Kidney (tissue), 14 donors: ENCODE results near the gene RINT1. TPM values are rescaled to one million over a fixed set of nuclear protein-coding genes. Genes with fewer than 3 reads are reported as not detected.

Source experiments
- DNase-seq, 5 donors: peaks; one replicate each; pipeline ENCODE4 v3.0.0-alpha.2; 2013 to 2020
- FAIRE-seq: peaks from 2 replicates; lab custom pipeline; 2012; peaks lifted over from hg19 to GRCh38; lab: Jason Lieb, UNC
- H3K27ac ChIP-seq, 2 donors: one replicate each; pipeline ENCODE4 v1.7.0; 2013; ENCODE audit warnings: low read depth in 2 of 2, low read length in 2 of 2, inconsistent platforms in 1 of 2
- H3K27me3 ChIP-seq: one replicate; pipeline ENCODE4 v1.7.1; 2013; ENCODE audit warnings: low read length, inconsistent platforms; ENCODE audit not compliant: control insufficient read depth, insufficient read depth
- H3K36me3 ChIP-seq, 3 donors: one replicate each; pipeline versions ENCODE4 v1.7.0 to v1.7.1; 2013; ENCODE audit warnings: low read length in 3 of 3, control low read depth in 1 of 3, inconsistent platforms in 1 of 3; ENCODE audit not compliant: insufficient read depth in 3 of 3, control insufficient read depth in 2 of 3
- H3K4me1 ChIP-seq, 3 donors: one replicate each; pipeline versions ENCODE4 v1.7.0 to v1.7.1; 2013; ENCODE audit warnings: low read length in 3 of 3, inconsistent platforms in 1 of 3, low read depth in 1 of 3; ENCODE audit not compliant: control insufficient read depth in 2 of 3, insufficient read depth in 2 of 3
- H3K4me3 ChIP-seq, 3 donors: one replicate each; pipeline versions ENCODE4 v1.7.0 to v1.8.1; 2013; ENCODE audit warnings: low read length in 3 of 3, control low read depth in 1 of 3, inconsistent platforms in 1 of 3
- H3K9ac ChIP-seq, 3 donors: one replicate each; pipeline versions ENCODE4 v1.7.0 to v1.7.1; 2013; ENCODE audit warnings: low read length in 3 of 3, control low read depth in 1 of 3, inconsistent platforms in 1 of 3
- H3K9me3 ChIP-seq, 3 donors: one replicate each; pipeline versions ENCODE4 v1.7.0 to v1.7.1; 2013; ENCODE audit warnings: low read length in 3 of 3, control low read depth in 1 of 3, inconsistent platforms in 1 of 3; ENCODE audit not compliant: control insufficient read depth in 2 of 3, insufficient read depth in 1 of 3
- CTCF ChIP-seq: IDR thresholded peaks from 3 replicates; pipeline ENCODE4 v1.5.1; 2012; ENCODE audit warnings: mild to moderate bottlenecking, moderate library complexity, borderline replicate concordance; ENCODE audit not compliant: insufficient read depth; ENCODE audit errors: extremely low read depth
- intact Hi-C: fragments of 100-400 bp; cut with DNase I; formaldehyde crosslinking; loops from one replicate; pipeline ENCODE4 v1.11.1; 2022
- polyA plus RNA-seq: library from polyadenylated mRNA; stranded (reverse); fragments of 350-450 nt; fragmentation: Illumina TruSeq; extraction: RNeasy Lipid Tissue Mini Kit (QIAGEN cat#74804); gene quantifications from one replicate; pipeline ENCODE4 v1.2.3, GENCODE V29; 2014; ENCODE audit warnings: low read depth, low replicate concordance; ENCODE audit not compliant: insufficient read depth
- total RNA-seq: library from RNA; stranded (reverse); fragmentation: NEBNext Ultra II Directional; extraction: Animal tissue kit (Norgen Biotek cat#: 25700); gene quantifications from one replicate; pipeline ENCODE4 v1.2.1, GENCODE V29; 2021
- donor health status: control.
- donor health status: control.
- donor health status: control.
- donor health status: control.
- donor health status: control.
- donor health status: DM: yes; HTN: yes; CAD: no.
- donor health status: Normal renal cell carcinoma (clear cell type).

Gene RINT1
- total and polyA plus RNA-seq, 2 donors from 2014 or later, result 7.1 to 14.2 TPM

GRCh38 chr7:105530126-105530525, 1.9 kb upstream of the RINT1 start:
- Histone ChIP-seq H3K9me3 (no peaks in the 10 kb centered on the region), H3K36me3 (no peaks in the 10 kb centered on the region), H3K27me3 (no peaks in the 10 kb centered on the region), H3K27ac (no peak overlapping the region), H3K9ac (no peak overlapping the region), H3K4me1 (peaks cover 0 to 17% (median 13%) of the 10 kb centered on the region in 3 donors), H3K4me3 (no peak overlapping the region)
- DNase-seq, result no peak
- no peak for TF ChIP-seq CTCF
- intact Hi-C loops, result no loop called here
- no peak for FAIRE-seq

GRCh38 chr7:105530546-105530945, 1.5 kb upstream of the RINT1 start:
- Histone ChIP-seq H3K9ac (no peak overlapping the region), H3K27ac (no peak overlapping the region), H3K36me3 (no peaks in the 10 kb centered on the region), H3K9me3 (no peaks in the 10 kb centered on the region), H3K4me1 (peaks cover 0 to 17% (median 13%) of the 10 kb centered on the region in 3 donors), H3K27me3 (no peaks in the 10 kb centered on the region), H3K4me3 (no peak overlapping the region)
- no peak for TF ChIP-seq CTCF
- no peak for DNase-seq
- no peak for FAIRE-seq
- intact Hi-C loops, result no loop called here

- H3K27me3 ChIP-seq, result no peaks in the 10 kb centered on the region
Measured at GRCh38 chr7:105532709-105533460, 884 bp downstream of the RINT1 start.

More at GRCh38 chr7:105532709-105533460, 884 bp downstream of the RINT1 start:
- H3K27ac ChIP-seq, result peak overlapping the region; percentile 56 to 85
- DNase-seq, result no peak
- peak overlapping the region; percentile 82 to 98 (median 95) for H3K4me3 ChIP-seq
- peak overlapping the region; percentile 73 to 99 (median 96) for H3K9ac ChIP-seq
- intact Hi-C loops, result no loop called here
- H3K4me1 ChIP-seq, result peaks cover 0 to 17% (median 13%) of the 10 kb centered on the region in 3 donors
- TF ChIP-seq CTCF, result no peak
- no peak for FAIRE-seq
- H3K36me3 ChIP-seq, result peaks cover 0 to 1% (median 0%) of the 10 kb centered on the region in 3 donors
- H3K9me3 ChIP-seq, result no peaks in the 10 kb centered on the region
